Astrocyte of the cerebellum (primary cell): ENCODE measurements around the gene TMEM205.
"Not testable (repeated sequence)": the region's sequence is repeated elsewhere in the genome, so short reads cannot be mapped to it uniquely, and the experiment has no call there.

Experiments
- DNase-seq: peaks from one replicate; pipeline ENCODE4 v3.0.0-alpha.2; 2011; ENCODE audit warnings: low read depth
- H3K4me3 ChIP-seq: 2 replicates; pipeline ENCODE4 v1.5.1; 2011; ENCODE audit warnings: mild to moderate bottlenecking, low read depth, low read length, moderate library complexity
- in situ Hi-C: cut with HindIII; loops from 2 replicates; pipeline ENCODE4 v1.10.0; 2017; ENCODE audit warnings: low sequenced_read_pairs
- TF ChIP-seq, protein P1 (sequence below): IDR thresholded peaks from 2 replicates; pipeline ENCODE4 v1.5.1; 2012; ENCODE audit warnings: low read length, low read depth, moderate library complexity, mild to moderate bottlenecking; ENCODE audit errors: missing control alignments

TMEM205 gene

DNA sequence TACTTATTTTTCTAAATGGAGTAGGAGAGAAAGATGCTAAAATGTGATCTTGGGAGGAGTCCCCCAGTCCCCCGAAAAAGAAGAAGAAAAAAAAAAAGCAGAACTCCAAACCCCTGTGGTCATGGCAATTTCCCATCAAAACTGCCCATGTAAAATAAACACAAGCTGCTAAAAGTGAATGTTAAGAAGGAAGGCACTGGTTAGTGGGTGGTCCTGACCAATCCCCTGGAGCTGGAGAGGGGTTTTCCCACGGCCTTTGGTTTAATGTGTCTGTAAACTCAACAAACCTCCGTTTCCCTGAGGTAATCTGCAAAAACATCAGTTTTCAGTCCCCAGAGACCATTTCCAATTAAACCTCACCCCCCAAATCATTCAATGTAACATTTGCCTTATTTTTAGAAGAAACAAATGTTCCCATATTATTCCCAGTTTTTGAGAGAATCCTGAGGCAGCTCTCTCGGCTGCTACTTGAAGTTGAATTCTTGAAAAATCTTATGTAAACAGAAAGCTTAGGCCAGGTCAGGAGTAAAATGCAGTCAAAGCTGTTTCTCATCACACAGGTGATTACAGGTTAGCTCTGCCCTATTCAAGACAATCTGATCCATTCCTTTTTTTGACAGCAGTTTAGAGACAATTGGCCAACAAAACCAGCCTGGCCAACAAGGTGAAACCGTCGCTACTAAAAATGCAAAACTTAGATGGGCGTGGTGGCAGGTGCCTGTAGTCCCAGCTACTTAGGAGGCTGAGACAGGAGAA lies 23.6 kb downstream of the TMEM205 start:
- in situ Hi-C loops: no loop called here
- no peak for DNase-seq
- no peak overlapping the region for H3K4me3 ChIP-seq
- TF ChIP-seq, protein P1, sequence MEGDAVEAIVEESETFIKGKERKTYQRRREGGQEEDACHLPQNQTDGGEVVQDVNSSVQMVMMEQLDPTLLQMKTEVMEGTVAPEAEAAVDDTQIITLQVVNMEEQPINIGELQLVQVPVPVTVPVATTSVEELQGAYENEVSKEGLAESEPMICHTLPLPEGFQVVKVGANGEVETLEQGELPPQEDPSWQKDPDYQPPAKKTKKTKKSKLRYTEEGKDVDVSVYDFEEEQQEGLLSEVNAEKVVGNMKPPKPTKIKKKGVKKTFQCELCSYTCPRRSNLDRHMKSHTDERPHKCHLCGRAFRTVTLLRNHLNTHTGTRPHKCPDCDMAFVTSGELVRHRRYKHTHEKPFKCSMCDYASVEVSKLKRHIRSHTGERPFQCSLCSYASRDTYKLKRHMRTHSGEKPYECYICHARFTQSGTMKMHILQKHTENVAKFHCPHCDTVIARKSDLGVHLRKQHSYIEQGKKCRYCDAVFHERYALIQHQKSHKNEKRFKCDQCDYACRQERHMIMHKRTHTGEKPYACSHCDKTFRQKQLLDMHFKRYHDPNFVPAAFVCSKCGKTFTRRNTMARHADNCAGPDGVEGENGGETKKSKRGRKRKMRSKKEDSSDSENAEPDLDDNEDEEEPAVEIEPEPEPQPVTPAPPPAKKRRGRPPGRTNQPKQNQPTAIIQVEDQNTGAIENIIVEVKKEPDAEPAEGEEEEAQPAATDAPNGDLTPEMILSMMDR: no peak

DNA sequence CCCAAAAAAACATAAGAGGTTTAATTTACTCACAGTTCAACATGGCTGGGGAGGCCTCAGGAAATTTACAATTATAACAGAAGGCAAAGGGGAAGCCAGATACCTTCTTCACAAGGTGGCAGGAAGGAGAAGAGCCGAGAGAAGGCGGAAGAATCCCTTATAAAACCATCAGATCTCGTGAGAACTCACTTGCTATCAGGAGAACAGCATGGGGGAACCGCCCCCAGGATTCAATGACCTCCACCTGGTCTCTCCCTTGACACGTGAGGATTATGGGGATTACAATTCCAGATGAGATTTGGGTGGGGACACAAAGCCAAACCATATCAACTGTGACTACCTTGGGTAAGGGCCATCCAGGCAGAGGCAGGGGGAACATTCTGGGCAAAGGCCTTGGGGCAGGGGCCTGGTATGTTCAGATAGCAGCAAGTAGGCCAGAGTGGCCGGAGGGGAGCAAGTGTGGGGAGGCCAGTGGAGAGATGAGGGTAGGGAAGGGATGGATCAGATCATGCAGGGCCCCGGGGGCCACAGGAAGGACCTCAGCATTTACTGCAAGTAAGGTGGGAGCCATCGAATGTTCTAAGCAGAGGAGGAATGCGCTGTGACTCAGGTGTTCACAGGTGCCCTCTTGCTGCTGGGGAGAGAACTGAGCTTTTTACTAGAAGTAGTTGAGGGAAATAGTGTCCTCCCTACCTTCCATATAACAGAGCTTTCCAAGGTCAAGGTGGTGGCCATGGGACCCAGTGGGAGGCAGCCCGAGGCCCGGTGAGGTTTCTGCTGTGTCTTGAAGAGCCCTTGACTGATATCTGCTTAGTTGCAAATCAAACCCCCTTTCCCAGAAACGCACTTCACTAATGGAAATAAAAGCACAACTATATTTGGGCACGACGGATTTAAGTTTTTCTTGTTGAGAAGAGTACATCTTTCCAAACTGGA lies 24.6 kb downstream of the TMEM205 start:
- in situ Hi-C loops: no loop called here
- no peak overlapping the region for H3K4me3 ChIP-seq
- DNase-seq: no peak

DNA sequence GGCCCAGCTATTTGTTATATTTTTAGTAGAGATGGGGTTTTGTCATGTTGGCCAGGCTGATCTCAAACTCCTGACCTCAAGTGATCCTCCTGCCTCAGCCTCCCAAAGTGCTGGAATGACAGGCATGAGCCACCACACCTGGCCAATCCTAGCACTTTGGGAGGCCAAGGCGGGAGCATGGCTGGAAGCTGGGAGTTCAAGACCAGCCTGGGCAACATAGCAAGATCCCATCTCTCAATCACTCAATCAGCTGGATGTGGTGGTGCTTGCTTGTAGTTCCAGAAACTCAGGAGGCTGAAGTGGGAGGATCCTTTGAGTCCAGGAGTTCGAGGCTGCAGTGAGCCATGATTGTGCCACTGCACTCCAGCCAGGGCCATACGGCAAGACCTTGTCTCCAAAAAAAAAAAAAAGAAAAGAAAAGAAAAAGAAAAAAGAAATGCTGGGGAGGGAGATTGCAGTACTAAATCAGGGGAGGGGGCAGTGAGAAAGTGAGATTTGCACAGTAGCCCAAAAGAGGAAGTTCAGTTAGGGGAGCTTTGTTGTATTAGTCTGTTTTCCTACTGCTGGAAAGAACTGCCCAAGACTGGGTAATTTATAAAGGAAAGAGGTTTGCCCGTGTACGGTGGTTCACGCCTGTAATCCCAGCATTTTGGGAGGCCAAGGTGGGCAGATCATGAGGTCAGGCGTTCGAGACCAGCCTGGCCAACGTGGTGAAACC lies 25.6 kb downstream of the TMEM205 start:
- in situ Hi-C loops, DNase-seq, H3K4me3 ChIP-seq: not testable (repeated sequence)

More for the DNA sequence above, 24.6 kb downstream of the TMEM205 start:
- TF ChIP-seq, protein P1: no peak

DNA sequence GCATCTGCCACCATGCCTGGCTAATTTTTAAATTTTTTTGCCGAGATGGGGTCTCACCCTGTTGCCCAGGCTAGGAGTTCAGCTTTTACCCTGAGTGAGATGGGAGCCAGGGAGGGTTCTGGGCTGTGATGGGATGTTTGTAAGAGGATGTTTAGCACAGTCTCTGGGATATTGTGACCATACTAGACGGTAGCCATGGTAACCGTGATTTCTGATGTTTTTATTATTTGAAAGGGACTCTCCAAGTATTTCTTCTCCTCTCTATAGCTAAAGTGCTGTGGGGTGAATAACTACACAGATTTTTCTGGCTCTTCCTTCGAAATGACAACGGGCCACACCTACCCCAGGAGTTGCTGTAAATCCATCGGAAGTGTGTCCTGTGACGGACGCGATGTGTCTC lies 39.7 kb downstream of the TMEM205 start:
- TF ChIP-seq, protein P1: no peak
- no peak overlapping the region for H3K4me3 ChIP-seq
- DNase-seq: no peak
- in situ Hi-C loops: no loop called here

DNA sequence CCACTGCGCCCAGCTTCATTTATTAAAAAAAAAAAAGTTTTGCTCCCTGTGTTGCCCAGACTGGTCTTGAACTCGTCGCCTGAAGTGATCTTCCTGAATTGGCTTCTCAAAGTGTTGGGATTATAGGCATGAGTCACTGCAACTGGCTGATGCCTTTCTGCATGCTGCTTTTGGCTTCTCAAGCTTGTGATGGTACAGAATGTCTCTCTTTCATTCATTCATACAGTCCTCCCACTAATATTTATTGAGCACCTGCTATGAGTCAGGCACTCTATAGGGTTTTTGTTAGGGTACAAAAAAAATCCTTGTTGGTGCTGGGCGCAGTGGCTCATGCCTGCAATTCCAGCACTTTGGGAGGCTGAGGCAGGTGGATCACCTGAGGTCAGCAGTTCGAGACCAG lies 41.1 kb downstream of the TMEM205 start:
- TF ChIP-seq, protein P1: no peak
- H3K4me3 ChIP-seq: no peak overlapping the region
- DNase-seq: no peak
- in situ Hi-C loops: no loop called here

DNA sequence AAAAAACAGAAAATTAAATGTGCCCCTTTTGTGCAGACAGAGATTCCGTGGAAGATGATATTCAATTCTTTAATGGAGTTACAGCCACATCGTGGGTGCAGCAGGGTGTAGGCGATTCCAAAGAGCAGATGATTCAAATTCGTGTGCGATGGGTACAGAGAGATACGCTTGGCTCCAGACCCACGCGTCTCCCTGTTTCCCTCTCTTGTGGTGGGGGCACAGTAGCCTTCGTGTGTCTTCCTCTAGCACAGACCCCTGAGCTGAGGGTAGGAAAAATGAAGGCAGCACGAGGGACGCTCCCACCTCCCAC lies 45.3 kb downstream of the TMEM205 start:
- TF ChIP-seq, protein P1: no peak
- in situ Hi-C loops: no loop called here
- DNase-seq: no peak
- H3K4me3 ChIP-seq: no peak overlapping the region
